Erythroblast (primary cell): ENCODE measurements around the gene CD38.

Experiments
- GATA1 ChIP-seq: IDR thresholded peaks from 2 replicates; pipeline ENCODE4 v1.6.1; 2011; ENCODE audit warnings: low read depth, mild to moderate bottlenecking, control low read depth, low read length, moderate library complexity
- POLR2A ChIP-seq: IDR thresholded peaks from 2 replicates; pipeline ENCODE4 v1.6.1; 2011; ENCODE audit warnings: mild to moderate bottlenecking, low read length

DNA sequence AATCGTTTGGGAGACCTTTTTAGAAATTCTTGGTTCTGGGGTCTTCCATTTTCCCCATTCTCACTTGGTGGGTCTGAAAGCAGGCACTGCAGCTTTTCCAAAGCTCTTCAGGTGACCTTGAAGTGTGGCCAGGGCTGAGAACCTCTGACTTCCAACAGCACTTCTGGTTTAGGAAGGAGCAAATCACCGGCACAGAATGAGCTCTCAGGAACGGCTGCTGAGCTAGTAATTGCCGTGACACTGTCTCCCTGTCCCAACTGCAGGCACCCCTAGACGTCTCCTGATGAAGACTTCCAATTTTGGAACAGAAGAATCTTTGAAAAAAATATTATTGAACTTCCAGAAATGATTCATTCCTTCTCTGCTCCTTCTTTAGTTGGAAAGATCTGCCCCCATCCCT, 31.3 kb downstream of the CD38 start:
- TF ChIP-seq POLR2A (no peak), GATA1 (no peak)
